ENCODE measurements around the gene SLC17A9. TPM values are rescaled to one million over a fixed set of nuclear protein-coding genes. Genes with fewer than 3 reads are reported as not detected.

Gene SLC17A9
- total and polyA plus RNA-seq, 2 of the 8 experiments (the other 6 are each of a cell fraction or from before 2014, with no cell fraction given) = 23.5 to 35.2 TPM

DNA sequence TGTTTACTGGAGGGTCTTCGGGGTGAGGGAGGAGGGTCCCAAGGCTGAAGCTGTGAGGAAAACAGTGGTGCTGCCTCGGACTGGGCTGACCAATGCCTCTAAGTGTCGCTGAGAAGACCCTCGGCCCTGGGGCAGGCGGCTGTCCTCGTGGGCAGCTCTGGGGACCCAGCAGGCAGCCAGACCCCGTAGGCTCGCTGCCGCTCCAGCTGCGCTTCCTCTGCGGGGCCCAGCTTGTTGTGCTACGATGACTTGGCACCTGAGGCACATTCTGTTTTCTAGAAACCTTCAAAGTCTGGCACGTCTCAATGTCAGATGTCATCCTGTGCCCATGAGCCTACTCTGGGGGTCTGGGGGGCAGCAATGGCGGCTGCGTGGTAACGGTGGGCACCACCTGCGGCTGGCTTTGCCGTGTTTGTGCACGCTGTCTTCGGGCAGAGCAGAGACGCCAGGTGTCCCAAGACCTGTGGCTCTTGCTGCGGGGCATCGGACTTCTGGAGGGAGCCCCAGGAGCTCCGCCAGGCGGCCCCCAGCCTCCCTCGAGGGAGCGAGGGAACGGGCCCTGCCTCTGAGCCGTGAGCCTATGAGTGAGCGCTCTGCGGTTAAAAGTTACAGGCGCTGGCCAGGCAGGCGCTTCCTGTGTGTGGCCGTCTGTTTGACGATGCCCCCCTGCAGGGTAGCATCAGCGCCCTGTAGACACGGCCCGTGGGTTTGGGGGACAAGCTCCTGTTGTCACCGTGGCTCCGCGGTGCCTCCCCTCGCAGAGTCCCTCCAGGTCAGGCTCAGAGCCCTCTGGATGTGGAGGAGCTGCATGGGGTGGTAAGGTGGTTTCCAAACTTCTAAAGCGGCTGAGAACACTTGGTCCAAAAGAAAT is 6.8 kb downstream of the SLC17A9 start:
- Histone ChIP-seq H3K23ac (ENCODE audit: insufficient read length) (no peak overlapping the region), H2BK12ac (ENCODE audit: low read depth, low read length) (no peak overlapping the region), H3K23me2 (ENCODE audit: low read depth, low read length) (no peaks in the 10 kb centered on the region), H2AFZ (ENCODE audit: low read length) (no peak overlapping the region), H3K27ac (ENCODE audit: low read depth, low read length) (no peak overlapping the region), H3K79me2 (ENCODE audit: control insufficient read depth in 1 of 2, insufficient read depth in 2 of 2, low read length in 2 of 2) (peaks cover 0 to 9% of the 10 kb centered on the region in 2 experiments; a peak in 1 of 4 replicates), H3K4ac (replicated peaks; ENCODE audit: insufficient read length, low read depth, low read length) (no peak overlapping the region), H3K27me3 (replicated peaks in 1 of 4; ENCODE audit: control insufficient read depth in 3 of 4, extremely low read depth in 1 of 4, insufficient read depth in 3 of 4, low read length in 3 of 4) (no peaks in the 10 kb centered on the region), H3K36me3 (ENCODE audit: control insufficient read depth in 2 of 4, insufficient read depth in 4 of 4, low read length in 3 of 4) (peaks cover 3 to 13% (median 5%) of the 10 kb centered on the region in 4 experiments; a peak in 5 of 8 replicates), H3K56ac (replicated peaks; ENCODE audit: insufficient read length, low read depth, low read length) (no peak overlapping the region), H4K8ac (ENCODE audit: extremely low read depth, insufficient read depth, low read length) (peak overlapping the region; percentile 42; the same call in 1 of the 2 replicates), H3K14ac (ENCODE audit: insufficient read length) (no peak overlapping the region), H4K91ac (replicated peaks; ENCODE audit: insufficient read length, low read length) (no peak overlapping the region), H3K9ac (replicated peaks in 1 of 4; ENCODE audit: extremely low read depth in 1 of 4, low read depth in 3 of 4, low read length in 3 of 4) (no peak overlapping the region; a peak in 1 of 7 replicates), H2BK5ac (ENCODE audit: low read depth, low read length) (no peak overlapping the region; the same call in 1 of the 2 replicates), H2BK20ac (ENCODE audit: low read length) (no peak overlapping the region), H3K18ac (ENCODE audit: extremely low read depth, low read length) (no peak overlapping the region), H2AK5ac (ENCODE audit: low read depth, low read length) (no peak overlapping the region), H3K9me3 (ENCODE audit: insufficient read depth in 2 of 2, low read depth in 1 of 2, low read length in 1 of 2) (no peaks in the 10 kb centered on the region), H3K79me1 (ENCODE audit: low read depth, low read length) (peaks cover 3% of the 10 kb centered on the region; the same call in 1 of the 2 replicates), H3K4me3 (ENCODE audit: extremely low read depth in 1 of 4, insufficient read depth in 2 of 4, low read depth in 3 of 4, low read length in 4 of 4) (no peak overlapping the region), H2BK120ac (replicated peaks; ENCODE audit: low read depth, low read length) (no peak overlapping the region), H4K20me1 (replicated peaks in 1 of 2; ENCODE audit: control insufficient read depth in 1 of 2, insufficient read depth in 2 of 2, low read length in 2 of 2) (peaks cover 2 to 16% of the 10 kb centered on the region in 2 experiments), H4K5ac (ENCODE audit: insufficient read length, low read depth, low read length) (no peak overlapping the region), H3K4me1 (replicated peaks in 1 of 4; ENCODE audit: control insufficient read depth in 3 of 4, insufficient read depth in 4 of 4, low read length in 3 of 4) (peaks cover 0 to 10% (median 4%) of the 10 kb centered on the region in 4 experiments; a peak in 6 of 7 replicates), H2BK15ac (ENCODE audit: low read length) (no peak overlapping the region), H3K4me2 (ENCODE audit: insufficient read depth in 1 of 2, low read depth in 2 of 2, low read length in 2 of 2) (no peak overlapping the region)
- ChIA-PET CTCF (ENCODE audit: partially characterized antibody) (interaction anchor here (0.8 to 1.9 kb wide), 8 partner anchors 9 to 221 kb away, joined by 3 to 9 read pairs (median 4); no protein-coding TSS in a partner anchor), POLR2A (ENCODE audit: partially characterized antibody) (interaction anchor here (0.9 to 1.3 kb wide), 3 partner anchors 11 to 72 kb away, joined by 3 to 7 read pairs (median 3); no protein-coding TSS in a partner anchor)
- no peak for DNase-seq (ENCODE audit: low read depth in 1 of 2, low spot score in 2 of 2)
- FAIRE-seq = no peak
- WGBS, 2 experiments (ENCODE audit: extremely low coverage in 1 of 2, insufficient coverage in 1 of 2, insufficient read length in 1 of 2, insufficient replicate concordance in 2 of 2, low coverage in 1 of 2, low lambda C conversion rate in 2 of 2, missing lambda C conversion rate in 1 of 2) = 85% methylated on average over 33 of the region's 43 CpGs; no CpG with 5 or more reads in 1 of the 2 experiments
- TF ChIP-seq POLR2A (IDR thresholded peaks at IDR 0.05; ENCODE audit: control extremely low read depth in 1 of 2, low read depth in 2 of 2, low read length in 2 of 2) = no peak
- no peak for TF ChIP-seq KDM1A (IDR thresholded peaks at IDR 0.05; ENCODE audit: borderline replicate concordance, low read length)
- TF ChIP-seq SAP30 (IDR thresholded peaks at IDR 0.05; ENCODE audit: insufficient read depth, insufficient replicate concordance, low read length) = no peak
- no peak for TF ChIP-seq EGR1 (IDR thresholded peaks at IDR 0.05; ENCODE audit: borderline replicate concordance, low read depth, low read length)

Data from H1 (cell line).